Activated CD4-positive, alpha-beta T cell treated with anti-CD3 and anti-CD28 coated beads for 36 hours (primary cell): ENCODE results near the gene FBXO36. TPM values are rescaled to one million over a fixed set of nuclear protein-coding genes. Genes with fewer than 3 reads are reported as not detected.
"Not testable (repeated sequence)": the region's sequence is repeated elsewhere in the genome, so short reads cannot be mapped to it uniquely, and the experiment has no call there.

Source experiments
- ATAC-seq: fragments of 200-7000 bp; cut with Tn5 transposase; one replicate; pipeline ENCODE4 v1.10.0; 2021; ENCODE audit warnings: mild to moderate bottlenecking, moderate library complexity
- CTCF ChIA-PET: fragments of 350-600 bp; sonication (Branson Sonifier 250); formaldehyde crosslinking; loops from one replicate; lab custom pipeline; 2021; ENCODE audit warnings: antibody characterized with exemption; lab: Charles Lee
- POLR2A ChIA-PET: fragments of 350-600 bp; sonication (Branson Sonifier 250); formaldehyde crosslinking; loops from one replicate; lab custom pipeline; 2021; ENCODE audit warnings: antibody characterized with exemption, inconsistent platforms; lab: Charles Lee
- DNase-seq: peaks from one replicate; pipeline ENCODE4 v3.0.0-alpha.2; 2020
- H3K27ac Mint-ChIP-seq: one replicate; pipeline ENCODE4 v1.8.0; 2021; ENCODE audit warnings: mixed read lengths
- H3K27me3 Mint-ChIP-seq: one replicate; pipeline ENCODE4 v1.8.0; 2021; ENCODE audit warnings: mixed read lengths
- H3K36me3 Mint-ChIP-seq: one replicate; pipeline ENCODE4 v1.8.0; 2021; ENCODE audit warnings: low read depth, mixed read lengths
- H3K4me1 Mint-ChIP-seq: one replicate; pipeline ENCODE4 v1.8.0; 2021; ENCODE audit warnings: mixed read lengths
- H3K4me3 Mint-ChIP-seq: one replicate; pipeline ENCODE4 v1.8.0; 2021; ENCODE audit warnings: mild to moderate bottlenecking, moderate library complexity, mixed read lengths
- H3K9me3 Mint-ChIP-seq: one replicate; pipeline ENCODE4 v1.8.0; 2021; ENCODE audit warnings: low read depth, mixed read lengths
- intact Hi-C, 2 experiments: fragments of 100-400 bp; cut with DNase I in 1 of 2; cut with micrococcal nuclease in 1 of 2; formaldehyde crosslinking; loops; one replicate each; pipeline versions ENCODE4 v1.14.2 to v1.15.1; 2022 to 2024; cut with DNase I, micrococcal nuclease
- total RNA-seq, 2 experiments: library from RNA; stranded (reverse); gene quantifications; one replicate each; pipeline ENCODE4 v1.2.3, GENCODE V29; 2021

Gene FBXO36
- total RNA-seq, 2 experiments from 2014 or later, result 1.5 to 2.0 TPM

DNA sequence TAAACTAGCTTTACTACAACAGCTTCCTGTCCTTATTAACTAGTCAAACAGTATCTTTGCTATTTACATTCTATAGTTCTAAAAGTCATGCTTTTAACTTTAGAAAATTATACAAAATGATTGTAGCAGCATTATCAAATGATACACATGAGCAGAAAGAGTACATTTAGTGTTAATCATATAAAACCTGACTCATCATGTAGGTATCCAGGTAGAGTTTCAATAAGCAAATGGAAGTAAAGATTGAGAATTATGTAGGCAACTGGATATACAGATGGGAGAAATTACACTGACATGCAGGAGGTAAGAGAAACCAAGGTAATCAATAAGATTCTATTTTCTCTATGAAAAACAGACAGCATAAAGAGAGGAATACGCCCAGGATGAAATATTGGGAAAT is 34.3 kb upstream of the FBXO36 start:
- Mint-ChIP-seq H3K36me3 (peaks cover 12% of the 10 kb centered on the region), H3K4me1 (peaks cover 51% of the 10 kb centered on the region), H3K9me3 (no peaks in the 10 kb centered on the region), H3K27me3 (no peaks in the 10 kb centered on the region), H3K27ac (no peak overlapping the region), H3K4me3 (no peak overlapping the region)
- intact Hi-C loops, result no loop called here
- ATAC-seq (no peak), DNase-seq (no peak)
- ChIA-PET CTCF (no interaction called here), POLR2A (no interaction called here)

GRCh38 chr2:229889023-229889422 is 33.3 kb upstream of the FBXO36 start:
- no peak overlapping the region for H3K4me3 Mint-ChIP-seq
- peaks cover 51% of the 10 kb centered on the region for H3K4me1 Mint-ChIP-seq
- ChIA-PET POLR2A (no interaction called here), CTCF (interaction anchor here (1.1 to 1.2 kb wide), 2 partner anchors 62 to 88 kb away, joined by 5 read pairs; no protein-coding TSS in a partner anchor)
- DNase-seq, result no peak
- peaks cover 19% of the 10 kb centered on the region for H3K36me3 Mint-ChIP-seq
- no peak overlapping the region for H3K27ac Mint-ChIP-seq
- no peaks in the 10 kb centered on the region for H3K9me3 Mint-ChIP-seq
- no peaks in the 10 kb centered on the region for H3K27me3 Mint-ChIP-seq
- intact Hi-C loops, result no loop called here
- no peak for ATAC-seq

DNA sequence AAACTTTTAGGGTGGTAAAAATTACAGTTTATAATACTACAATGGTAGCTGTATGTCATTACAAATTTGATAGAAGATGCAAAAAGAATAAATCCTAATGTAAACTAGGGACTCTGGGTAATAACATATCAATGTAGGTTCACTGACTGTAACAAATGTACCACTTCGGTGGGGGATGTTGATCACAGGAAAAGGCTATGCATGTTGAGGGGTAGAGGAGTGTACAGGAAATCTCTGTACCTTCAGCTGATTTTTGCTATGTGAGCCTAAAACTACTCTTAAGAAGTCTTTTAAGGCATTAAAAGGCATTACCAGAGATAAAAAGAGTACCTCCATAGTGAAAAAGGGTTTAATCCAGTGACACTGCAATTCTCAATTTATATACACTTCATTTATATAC is 25.4 kb upstream of the FBXO36 start:
- Mint-ChIP-seq H3K4me3 (no peak overlapping the region), H3K36me3 (peaks cover 24% of the 10 kb centered on the region), H3K9me3 (no peaks in the 10 kb centered on the region), H3K27me3 (no peaks in the 10 kb centered on the region), H3K4me1 (peaks cover 61% of the 10 kb centered on the region), H3K27ac (no peak overlapping the region)
- POLR2A ChIA-PET, result no interaction called here
- intact Hi-C loops, result no loop called here
- ATAC-seq (no peak), DNase-seq (no peak)
- CTCF ChIA-PET, result no interaction called here

DNA sequence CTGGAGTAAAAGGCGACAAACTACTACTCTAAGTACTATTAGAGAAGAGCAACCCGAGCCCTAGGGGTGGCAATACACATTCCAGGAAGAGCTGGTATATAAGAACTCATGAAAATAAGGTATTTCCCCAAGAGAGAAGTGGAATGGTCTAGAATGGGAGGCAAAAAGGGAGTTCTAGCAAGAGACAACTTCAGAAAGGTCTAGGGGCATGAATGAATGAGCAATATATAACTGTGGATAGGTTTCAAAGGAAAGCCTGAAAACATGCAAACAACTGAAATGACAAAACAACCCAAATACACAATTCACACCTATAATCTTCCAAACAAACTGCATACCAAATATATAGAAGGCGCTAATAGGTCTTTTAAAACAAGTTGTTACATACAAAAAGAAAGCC is 22.7 kb upstream of the FBXO36 start:
- ATAC-seq (peak; percentile 28), DNase-seq (no peak)
- intact Hi-C loops, result no loop called here
- Mint-ChIP-seq H3K4me1 (peaks cover 58% of the 10 kb centered on the region), H3K9me3 (no peaks in the 10 kb centered on the region), H3K27me3 (no peaks in the 10 kb centered on the region), H3K4me3 (no peak overlapping the region), H3K36me3 (peaks cover 25% of the 10 kb centered on the region), H3K27ac (no peak overlapping the region)
- POLR2A ChIA-PET, result no interaction called here
- CTCF ChIA-PET, result interaction anchor here (0.7 to 2.7 kb wide), 5 partner anchors 10 to 225 kb away, joined by 3 to 7 read pairs (median 3); no protein-coding TSS in a partner anchor

GRCh38 chr2:229900012-229900411 is 22.3 kb upstream of the FBXO36 start:
- POLR2A ChIA-PET, result no interaction called here
- CTCF ChIA-PET, result interaction anchor here (1.0 to 2.7 kb wide), 4 partner anchors 9 to 99 kb away, joined by 3 to 7 read pairs (median 4); no protein-coding TSS in a partner anchor
- Mint-ChIP-seq H3K4me3 (no peak overlapping the region), H3K36me3 (peaks cover 28% of the 10 kb centered on the region), H3K27me3 (no peaks in the 10 kb centered on the region), H3K9me3 (no peaks in the 10 kb centered on the region), H3K27ac (no peak overlapping the region), H3K4me1 (peaks cover 58% of the 10 kb centered on the region)
- ATAC-seq (peak; percentile 78), DNase-seq (no peak)
- intact Hi-C loops, result no loop called here

DNA sequence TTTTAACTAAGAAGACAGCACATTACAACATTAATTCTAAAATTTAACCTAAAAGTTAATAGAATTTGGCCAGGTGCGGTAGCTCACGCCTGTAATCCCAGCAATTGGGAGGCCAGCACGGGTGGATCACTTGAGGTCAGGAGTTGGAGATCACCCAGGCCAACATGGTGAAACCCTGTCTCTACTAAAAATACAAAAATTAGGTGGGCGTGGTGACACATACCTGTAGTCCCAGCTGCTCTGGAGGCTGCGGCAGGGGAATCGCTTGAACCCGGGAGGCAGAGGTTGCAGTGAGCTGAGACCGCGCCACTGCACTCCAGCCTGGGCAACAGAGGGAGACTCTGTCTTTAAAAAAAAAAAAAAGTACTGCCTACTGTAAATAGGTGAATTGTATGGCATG is 21.8 kb upstream of the FBXO36 start:
- Mint-ChIP-seq H3K4me1 (peaks cover 63% of the 10 kb centered on the region), H3K36me3 (peaks cover 32% of the 10 kb centered on the region)
- H3K27me3 Mint-ChIP-seq, H3K9me3 Mint-ChIP-seq, intact Hi-C loops, H3K4me3 Mint-ChIP-seq, H3K27ac Mint-ChIP-seq: not testable (repeated sequence)
- ATAC-seq (peak; percentile 38), DNase-seq (peak; percentile 32)
- ChIA-PET CTCF (interaction anchor here (1.0 to 2.7 kb wide), 3 partner anchors 9 to 100 kb away, joined by 3 to 7 read pairs (median 5); no protein-coding TSS in a partner anchor), POLR2A (interaction anchor here (1.2 kb wide), 1 partner anchor 20 kb away, joined by 3 read pairs; no protein-coding TSS in a partner anchor)

DNA sequence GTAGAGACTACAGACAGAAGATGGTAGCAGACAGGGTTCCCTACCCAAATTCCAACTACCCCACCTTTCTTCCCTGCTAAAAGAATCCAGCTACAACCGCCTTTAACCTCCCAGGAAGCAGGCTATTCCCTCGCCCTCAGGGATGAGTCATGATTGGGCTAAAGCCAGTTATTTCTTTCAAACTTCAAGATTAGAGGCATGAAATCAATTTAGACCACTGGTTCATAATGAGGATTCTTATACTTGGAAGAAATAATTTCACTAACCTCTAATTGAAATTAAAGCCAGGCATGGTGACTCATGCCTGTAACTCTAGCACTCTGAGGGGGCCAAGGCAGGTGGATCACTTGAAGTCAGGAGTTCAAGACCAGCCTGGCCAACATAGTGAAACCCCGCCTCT is 20.5 kb upstream of the FBXO36 start:
- no peak for DNase-seq
- ChIA-PET POLR2A (no interaction called here), CTCF (interaction anchor here (1.2 kb wide), 1 partner anchor 11 kb away, joined by 3 read pairs; no protein-coding TSS in a partner anchor)
- H3K36me3 Mint-ChIP-seq, result peaks cover 34% of the 10 kb centered on the region
- no peak overlapping the region for H3K4me3 Mint-ChIP-seq
- no peaks in the 10 kb centered on the region for H3K9me3 Mint-ChIP-seq
- no peak overlapping the region for H3K27ac Mint-ChIP-seq
- peaks cover 64% of the 10 kb centered on the region for H3K4me1 Mint-ChIP-seq
- no peaks in the 10 kb centered on the region for H3K27me3 Mint-ChIP-seq
- intact Hi-C loops, result no loop called here
- ATAC-seq, result no peak

- peaks cover 40% of the 10 kb centered on the region for H3K36me3 Mint-ChIP-seq
- POLR2A ChIA-PET, result no interaction called here
Observed at GRCh38 chr2:229903037-229903436, 19.3 kb upstream of the FBXO36 start.

GRCh38 chr2:229905601-229906000 is 16.7 kb upstream of the FBXO36 start:
- POLR2A ChIA-PET, result interaction anchor here (0.7 to 0.9 kb wide), 2 partner anchors 20 to 29 kb away, joined by 3 to 4 read pairs; no protein-coding TSS in a partner anchor
- peaks cover 33% of the 10 kb centered on the region for H3K36me3 Mint-ChIP-seq
- CTCF ChIA-PET, result no interaction called here
- H3K27me3 Mint-ChIP-seq, result no peaks in the 10 kb centered on the region
- ATAC-seq (no peak), DNase-seq (no peak)
- H3K9me3 Mint-ChIP-seq, result no peaks in the 10 kb centered on the region
- intact Hi-C loops, result no loop called here
- no peak overlapping the region for H3K4me3 Mint-ChIP-seq
- no peak overlapping the region for H3K27ac Mint-ChIP-seq
- peaks cover 47% of the 10 kb centered on the region for H3K4me1 Mint-ChIP-seq

More at GRCh38 chr2:229903037-229903436, 19.3 kb upstream of the FBXO36 start:
- H3K27ac Mint-ChIP-seq, result no peak overlapping the region
- ATAC-seq, result no peak
- H3K4me3 Mint-ChIP-seq, result no peak overlapping the region
- H3K27me3 Mint-ChIP-seq, result no peaks in the 10 kb centered on the region
- H3K4me1 Mint-ChIP-seq, result peaks cover 59% of the 10 kb centered on the region
- intact Hi-C loops, result no loop called here
- CTCF ChIA-PET, result no interaction called here
- DNase-seq, result no peak
- H3K9me3 Mint-ChIP-seq, result no peaks in the 10 kb centered on the region

- CTCF ChIA-PET, result interaction anchor here (1.0 kb wide), 1 partner anchor 9 kb away, joined by 3 read pairs; no protein-coding TSS in a partner anchor
- intact Hi-C loops, result no loop called here
- Mint-ChIP-seq H3K36me3 (peaks cover 22% of the 10 kb centered on the region), H3K4me1 (peaks cover 56% of the 10 kb centered on the region), H3K27ac (no peak overlapping the region), H3K4me3 (no peak overlapping the region), H3K27me3 (no peaks in the 10 kb centered on the region), H3K9me3 (no peaks in the 10 kb centered on the region)
- ATAC-seq, result no peak
- DNase-seq, result no peak
- POLR2A ChIA-PET, result no interaction called here
Observed at GRCh38 chr2:229909090-229909489, 13.2 kb upstream of the FBXO36 start.

- H3K4me3 Mint-ChIP-seq, result no peak overlapping the region
- peak; percentile 75 for ATAC-seq
- intact Hi-C loops, result loop anchor here (1.0 to 5.0 kb wide), 6 partner anchors 11 to 128 kb away; partner anchors contain the start of genes FBXO36 (in 1 of the 2) and TRIP12 (in 1 of the 2)
- no peaks in the 10 kb centered on the region for H3K27me3 Mint-ChIP-seq
- peaks cover 16% of the 10 kb centered on the region for H3K36me3 Mint-ChIP-seq
- H3K4me1 Mint-ChIP-seq, result peaks cover 56% of the 10 kb centered on the region
- no peak for DNase-seq
- no peaks in the 10 kb centered on the region for H3K9me3 Mint-ChIP-seq
- ChIA-PET CTCF (interaction anchor here (0.5 to 2.6 kb wide), 11 partner anchors 11 to 700 kb away, joined by 3 to 23 read pairs (median 6); partner anchors contain the start of genes FBXO36 and TRIP12), POLR2A (no interaction called here)
- H3K27ac Mint-ChIP-seq, result peak overlapping the region; percentile 2
Observed at GRCh38 chr2:229910147-229910831, 12.0 kb upstream of the FBXO36 start.
